Testis (tissue), 3 donors: ENCODE data around the gene ZNF547. TPM values are rescaled to one million over a fixed set of nuclear protein-coding genes. Genes with fewer than 3 reads are reported as not detected.

ENCODE experiments used
- DNase-seq: peaks from one replicate; pipeline ENCODE4 v3.0.0-alpha.2; 2019
- H3K27ac ChIP-seq, 2 donors: fragments of 200-600 bp; sonication (generic); one replicate each; pipeline ENCODE4 v1.5.1; 2019
- H3K27me3 ChIP-seq: fragments of 200-600 bp; sonication (generic); one replicate; pipeline ENCODE4 v1.5.1; 2019
- H3K36me3 ChIP-seq: fragments of 200-600 bp; sonication (generic); one replicate; pipeline ENCODE4 v1.5.1; 2017; ENCODE audit warnings: low read depth; ENCODE audit errors: missing control alignments
- H3K4me1 ChIP-seq: fragments of 200-600 bp; sonication (generic); one replicate; pipeline ENCODE4 v1.5.1; 2019
- H3K4me3 ChIP-seq, 2 donors: fragments of 200-600 bp; sonication (generic); one replicate each; pipeline ENCODE4 v1.5.1; 2017 to 2019
- H3K9me3 ChIP-seq: fragments of 200-600 bp; sonication (generic); one replicate; pipeline ENCODE4 v1.5.1; 2017
- CTCF ChIP-seq, 3 experiments: fragments of 450-650 bp in 2 of 3; fragments of 200-600 bp in 1 of 3; sonication (generic) in 1 of 3; IDR thresholded peaks; one replicate each; pipeline ENCODE4 v1.5.1; 2016 to 2019; ENCODE audit warnings: antibody characterized with exemption in 3 of 3, mild to moderate bottlenecking in 2 of 3, moderate library complexity in 1 of 3
- POLR2A ChIP-seq: fragments of 450-650 bp; IDR thresholded peaks from one replicate; pipeline ENCODE4 v1.6.1; 2017; ENCODE audit warnings: antibody characterized with exemption, mild to moderate bottlenecking, moderate library complexity
- WGBS, 2 donors: methylation state at CpG; one replicate each; pipeline ENCODE4 v1.1.5; 2018; 5-methylcytosine and 5-hydroxymethylcytosine counted together
- intact Hi-C: fragments of 100-400 bp; cut with DNase I; formaldehyde crosslinking; loops from one replicate; pipeline ENCODE4 v1.15.1; 2023; ENCODE audit warnings: low total_unique reads
- polyA plus RNA-seq: library from polyadenylated mRNA; stranded (reverse); fragments of 350-450 nt; fragmentation: Illumina TruSeq; extraction: RNeasy Lipid Tissue Mini Kit (QIAGEN cat#74804); gene quantifications from one replicate; pipeline ENCODE4 v1.2.3, GENCODE V29; 2014; ENCODE audit warnings: low read depth, low replicate concordance; ENCODE audit not compliant: insufficient read depth
- total RNA-seq, 2 donors: library from RNA; depleted of rRNA; stranded (reverse); fragments of >200 nt; gene quantifications; one replicate each; pipeline ENCODE4 v1.2.3, GENCODE V29; 2016

Gene ZNF547
- total and polyA plus RNA-seq, 3 donors from 2014 or later: 4.7 to 11.8 (median 7.8) TPM

- WGBS, 2 donors: 94 to 99% methylated on average over 8 of the region's 8 CpGs
- H3K4me1 ChIP-seq: no peaks in the 10 kb centered on the region
- H3K4me3 ChIP-seq: no peak overlapping the region
- no peak for TF ChIP-seq CTCF (IDR thresholded peaks at IDR 0.05)
- TF ChIP-seq POLR2A: no peak
- H3K36me3 ChIP-seq: no peaks in the 10 kb centered on the region
- no peaks in the 10 kb centered on the region for H3K9me3 ChIP-seq
- H3K27me3 ChIP-seq: no peaks in the 10 kb centered on the region
- H3K27ac ChIP-seq: no peak overlapping the region
- no peak for DNase-seq
- intact Hi-C loops: no loop called here
Measured at GRCh38 chr19:57327993-57328392, 35.4 kb upstream of the ZNF547 start.

- no peaks in the 10 kb centered on the region for H3K9me3 ChIP-seq
- intact Hi-C loops: no loop called here
- peak; percentile 64 for DNase-seq
- no peaks in the 10 kb centered on the region for H3K4me1 ChIP-seq
- H3K36me3 ChIP-seq: no peaks in the 10 kb centered on the region
- H3K27ac ChIP-seq: no peak overlapping the region
- no peaks in the 10 kb centered on the region for H3K27me3 ChIP-seq
- no peak for TF ChIP-seq POLR2A
- no peak for TF ChIP-seq CTCF (IDR thresholded peaks at IDR 0.05)
- H3K4me3 ChIP-seq: no peak overlapping the region
- 53 to 64% methylated on average over 4 of the region's 4 CpGs for WGBS, 2 donors
Measured at GRCh38 chr19:57334191-57334590, 29.2 kb upstream of the ZNF547 start.

DNA sequence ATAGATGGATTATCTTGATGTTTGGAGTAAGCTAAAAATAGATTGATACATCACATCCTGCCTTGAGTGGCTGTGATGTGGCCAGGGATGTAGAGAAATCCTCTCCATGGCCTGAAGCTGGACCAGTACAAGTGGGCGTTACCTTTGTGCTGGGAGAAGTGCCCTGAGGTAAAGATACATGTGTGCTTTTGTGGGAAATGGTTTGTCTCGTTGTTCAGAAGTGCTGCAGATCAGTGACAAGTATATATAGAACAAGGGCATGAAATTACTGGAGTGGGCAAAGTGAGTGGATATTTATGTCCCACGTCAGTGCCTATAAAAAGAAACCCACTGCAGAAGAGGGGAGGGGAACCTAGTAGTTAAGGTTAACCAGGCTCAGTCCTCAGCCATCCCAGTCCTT lies 24.5 kb upstream of the ZNF547 start:
- no peak overlapping the region for H3K4me3 ChIP-seq
- no peak for TF ChIP-seq POLR2A
- intact Hi-C loops: no loop called here
- no peaks in the 10 kb centered on the region for H3K9me3 ChIP-seq
- DNase-seq: no peak
- WGBS, 2 donors: 73 to 78% methylated on average over 3 of the region's 3 CpGs
- H3K36me3 ChIP-seq: no peaks in the 10 kb centered on the region
- no peak overlapping the region for H3K27ac ChIP-seq
- no peaks in the 10 kb centered on the region for H3K4me1 ChIP-seq
- H3K27me3 ChIP-seq: no peaks in the 10 kb centered on the region

GRCh38 chr19:57342582-57342981 lies 20.8 kb upstream of the ZNF547 start:
- no peak for DNase-seq
- 80 to 81% methylated on average over 6 of the region's 6 CpGs for WGBS, 2 donors
- no peak overlapping the region for H3K27ac ChIP-seq

GRCh38 chr19:57348136-57348535 lies 15.2 kb upstream of the ZNF547 start:
- no peak for DNase-seq
- H3K4me1 ChIP-seq: peaks cover 6% of the 10 kb centered on the region
- intact Hi-C loops: no loop called here
- H3K27ac ChIP-seq: no peak overlapping the region
- no peaks in the 10 kb centered on the region for H3K27me3 ChIP-seq
- no peak for TF ChIP-seq POLR2A
- no peak for TF ChIP-seq CTCF (IDR thresholded peaks at IDR 0.05)
- 65 to 67% methylated on average over 3 of the region's 3 CpGs for WGBS, 2 donors
- no peaks in the 10 kb centered on the region for H3K36me3 ChIP-seq
- no peak overlapping the region for H3K4me3 ChIP-seq
- no peaks in the 10 kb centered on the region for H3K9me3 ChIP-seq

More at GRCh38 chr19:57342582-57342981, 20.8 kb upstream of the ZNF547 start:
- Histone ChIP-seq H3K27me3 (no peaks in the 10 kb centered on the region), H3K9me3 (no peaks in the 10 kb centered on the region), H3K36me3 (no peaks in the 10 kb centered on the region), H3K4me1 (no peaks in the 10 kb centered on the region), H3K4me3 (no peak overlapping the region)
- TF ChIP-seq CTCF (IDR thresholded peaks at IDR 0.05) (no peak), POLR2A (no peak)
- intact Hi-C loops: no loop called here
